HL-60 (cell line): ENCODE results near the gene LRP2BP.

ENCODE experiments used
- DNase-seq, 2 experiments: peaks; one replicate each; pipeline ENCODE4 v3.0.0-alpha.2; 2010 to 2020; ENCODE audit warnings: low read depth in 1 of 2, low spot score in 1 of 2
- H3K27ac ChIP-seq: fragments of 250-450 bp; sonication (Bioruptor Pico); replicated peaks from 2 replicates; pipeline ENCODE4 v1.5.1; 2020; ENCODE audit warnings: mild to moderate bottlenecking, moderate library complexity
- H3K27me3 ChIP-seq: fragments of 250-450 bp; sonication (Bioruptor Pico); 2 replicates; pipeline ENCODE4 v1.5.1; 2021; ENCODE audit warnings: mild to moderate bottlenecking, moderate library complexity; ENCODE audit not compliant: insufficient read depth, poor library complexity, severe bottlenecking
- H3K4me3 ChIP-seq: replicated peaks from 2 replicates; pipeline ENCODE4 v1.5.1; 2011; ENCODE audit warnings: mild to moderate bottlenecking, control low read depth, low read length; ENCODE audit not compliant: insufficient read depth
- CTCF ChIP-seq: IDR thresholded peaks from one replicate; pipeline ENCODE4 v1.5.1; 2011; ENCODE audit warnings: low read length, control low read depth, inconsistent platforms; ENCODE audit not compliant: insufficient read depth
- GABPA ChIP-seq: IDR thresholded peaks from 2 replicates; pipeline ENCODE4 v1.6.1; 2012; ENCODE audit warnings: low read depth
- POLR2AphosphoS5 ChIP-seq: IDR thresholded peaks from 2 replicates; pipeline ENCODE4 v1.6.1; 2012; ENCODE audit warnings: low read depth
- REST ChIP-seq: IDR thresholded peaks from 2 replicates; pipeline ENCODE4 v1.6.1; 2012; ENCODE audit warnings: low read depth; ENCODE audit not compliant: insufficient replicate concordance
- SPI1 ChIP-seq: IDR thresholded peaks from 2 replicates; pipeline ENCODE4 v1.6.1; 2012; ENCODE audit warnings: low read depth, mild to moderate bottlenecking, borderline replicate concordance

Gene LRP2BP

GRCh38 chr4:185359767-185360446 is 35.8 kb downstream of the LRP2BP start:
- Histone ChIP-seq H3K27me3 (peaks cover 2% of the 10 kb centered on the region), H3K27ac (no peak overlapping the region), H3K4me3 (no peak overlapping the region)
- TF ChIP-seq SPI1 (no peak), CTCF (no peak), REST (no peak), GABPA (no peak), POLR2AphosphoS5 (no peak)
- no peak for DNase-seq

GRCh38 chr4:185358959-185359358 is 36.8 kb downstream of the LRP2BP start:
- peaks cover 2% of the 10 kb centered on the region for H3K27me3 ChIP-seq
- DNase-seq, result no peak
- no peak overlapping the region for H3K4me3 ChIP-seq
- H3K27ac ChIP-seq, result no peak overlapping the region
- TF ChIP-seq CTCF (no peak), REST (no peak), GABPA (no peak), POLR2AphosphoS5 (no peak), SPI1 (no peak)

GRCh38 chr4:185358514-185358913 is 37.2 kb downstream of the LRP2BP start:
- Histone ChIP-seq H3K4me3 (no peak overlapping the region), H3K27ac (no peak overlapping the region), H3K27me3 (peaks cover 2% of the 10 kb centered on the region)
- DNase-seq, result no peak
- TF ChIP-seq REST (no peak), SPI1 (no peak), CTCF (no peak), POLR2AphosphoS5 (no peak), GABPA (no peak)
